K562 (cell line): ENCODE measurements around the gene WDR1. TPM values are rescaled to one million over a fixed set of nuclear protein-coding genes. Genes with fewer than 3 reads are reported as not detected.

ENCODE experiments used
- CHD1 ChIP-seq: fragments of 200-600 bp; sonication (generic); IDR thresholded peaks from one replicate; pipeline ENCODE4 v1.6.1; 2012; ENCODE audit warnings: mild to moderate bottlenecking, moderate library complexity, low read length, inconsistent platforms
- CHD4 ChIP-seq: fragments of 200-600 bp; sonication (generic); IDR thresholded peaks from 3 replicates; pipeline ENCODE4 v1.6.1; 2012; ENCODE audit warnings: low read depth, mild to moderate bottlenecking, mixed read lengths, low read length, inconsistent platforms; ENCODE audit not compliant: insufficient read depth, insufficient replicate concordance, poor library complexity, severe bottlenecking
- DMBX1 ChIP-seq: fragments of 250-450 bp; sonication (Bioruptor Pico); IDR thresholded peaks from 2 replicates; pipeline ENCODE4 v1.8.0; 2022; ENCODE audit warnings: inconsistent platforms, mild to moderate bottlenecking, moderate library complexity, borderline replicate concordance
- E4F1 ChIP-seq: fragments of 250-450 bp; sonication (Bioruptor Pico); IDR thresholded peaks from 2 replicates; pipeline ENCODE4 v1.5.0; 2021; ENCODE audit warnings: mild to moderate bottlenecking, borderline replicate concordance
- IFI16 ChIP-seq: fragments of 250-450 bp; sonication (Bioruptor Pico); IDR thresholded peaks from 2 replicates; pipeline ENCODE4 v2.1.2; 2022; ENCODE audit warnings: mild to moderate bottlenecking, inconsistent platforms
- ILF3 ChIP-seq: fragments of 450-650 bp; IDR thresholded peaks from 2 replicates; pipeline ENCODE4 v1.6.1; 2018; ENCODE audit warnings: antibody characterized with exemption, mild to moderate bottlenecking, moderate library complexity, borderline replicate concordance
- IRF9 ChIP-seq: fragments of 450-650 bp; IDR thresholded peaks from 2 replicates; pipeline ENCODE4 v1.6.1; 2016; ENCODE audit warnings: missing biosample characterization, missing genetic modification characterization
- KAT7 ChIP-seq: sonication (generic); formaldehyde crosslinking; IDR thresholded peaks from 2 replicates; pipeline ENCODE4 v1.8.0; 2022; ENCODE audit warnings: missing genetic modification reagents, mild to moderate bottlenecking, borderline replicate concordance
- MBD2 ChIP-seq: sonication (generic); IDR thresholded peaks from 2 replicates; pipeline ENCODE4 v1.6.1; 2016; ENCODE audit warnings: low read depth, borderline replicate concordance
- MEF2A ChIP-seq: IDR thresholded peaks from 2 replicates; pipeline ENCODE4 v1.6.1; 2011; ENCODE audit warnings: low read depth, mild to moderate bottlenecking, low read length, moderate library complexity; ENCODE audit not compliant: control insufficient read depth
- NFIX ChIP-seq: fragments of 250-450 bp; sonication (Bioruptor Pico); IDR thresholded peaks from 2 replicates; pipeline ENCODE4 v1.4.0; 2020; ENCODE audit warnings: low read depth, mild to moderate bottlenecking, moderate library complexity
- NR2F6 ChIP-seq: fragments of 450-650 bp; formaldehyde crosslinking; IDR thresholded peaks from 2 replicates; pipeline ENCODE4 v1.4.0; 2020; ENCODE audit warnings: mild to moderate bottlenecking
- SNIP1 ChIP-seq: fragments of 450-650 bp; IDR thresholded peaks from 2 replicates; pipeline ENCODE4 v1.7.1; 2017; ENCODE audit warnings: low read depth, mild to moderate bottlenecking
- TOE1 ChIP-seq, 2 experiments: fragments of 450-650 bp in 1 of 2; sonication (generic) in 1 of 2; formaldehyde crosslinking in 1 of 2; IDR thresholded peaks; 2 replicates each; pipeline versions ENCODE4 v1.7.1 to v1.8.0; 2016 to 2022; ENCODE audit warnings: borderline replicate concordance in 2 of 2, mild to moderate bottlenecking in 2 of 2, antibody characterized with exemption in 1 of 2, inconsistent platforms in 1 of 2, low read depth in 1 of 2, missing genetic modification reagents in 1 of 2, moderate library complexity in 1 of 2
- ZNF175 ChIP-seq: fragments of 200-800 bp; sonication (Bioruptor generic); IDR thresholded peaks from 2 replicates; pipeline ENCODE4 v1.6.1; 2016; ENCODE audit warnings: low read depth, mild to moderate bottlenecking, missing genetic modification characterization, missing compliant biosample characterization
- ZNF384 ChIP-seq: IDR thresholded peaks from 2 replicates; pipeline ENCODE4 v1.6.1; 2012; ENCODE audit warnings: low read depth, low read length, improper control_type of control experiment
- polyA plus RNA-seq, 8 experiments: library from polyadenylated mRNA; depleted of rRNA in 4 of 8; stranded (reverse) in 5 of 8; unstranded in 3 of 8; fragments of >200 nt; fragmentation: Nextera tagmentation in 2 of 8; fragmentation: Illumina TruSeq in 1 of 8; extraction: Ambion mirVana in 2 of 8; extraction: Trizol in 1 of 8; gene quantifications; 2 replicates each; pipeline versions ENCODE4 v1.2.1 to v1.2.3, GENCODE V29; 2011 to 2014; ENCODE audit warnings: inconsistent platforms in 1 of 8, missing spikeins in 1 of 8
- total RNA-seq, 7 experiments: library from RNA; depleted of rRNA in 6 of 7; stranded (reverse); fragments of >200 nt in 6 of 7; fragmentation: Illumina TruSeq in 2 of 7; extraction: Trizol in 2 of 7; gene quantifications; 2 replicates each; pipeline versions ENCODE4 v1.2.1 to v1.2.3, GENCODE V29; 2011 to 2021; ENCODE audit warnings: low replicate concordance in 1 of 7
- TF ChIP-seq, protein P1 (sequence below): fragments of 250-450 bp; sonication (Bioruptor Pico); IDR thresholded peaks from 2 replicates; pipeline ENCODE4 v1.4.0; 2020; ENCODE audit warnings: mild to moderate bottlenecking, moderate library complexity
- TF ChIP-seq, protein P2 (sequence below): fragments of 450-650 bp; IDR thresholded peaks from 2 replicates; pipeline ENCODE4 v1.6.1; 2016; ENCODE audit warnings: borderline replicate concordance

WDR1 gene
- total and polyA plus RNA-seq, 9 of the 15 experiments (the other 6 are each of a cell fraction or from before 2014, with no cell fraction given), result 16.1 to 213 (median 125) TPM

DNA sequence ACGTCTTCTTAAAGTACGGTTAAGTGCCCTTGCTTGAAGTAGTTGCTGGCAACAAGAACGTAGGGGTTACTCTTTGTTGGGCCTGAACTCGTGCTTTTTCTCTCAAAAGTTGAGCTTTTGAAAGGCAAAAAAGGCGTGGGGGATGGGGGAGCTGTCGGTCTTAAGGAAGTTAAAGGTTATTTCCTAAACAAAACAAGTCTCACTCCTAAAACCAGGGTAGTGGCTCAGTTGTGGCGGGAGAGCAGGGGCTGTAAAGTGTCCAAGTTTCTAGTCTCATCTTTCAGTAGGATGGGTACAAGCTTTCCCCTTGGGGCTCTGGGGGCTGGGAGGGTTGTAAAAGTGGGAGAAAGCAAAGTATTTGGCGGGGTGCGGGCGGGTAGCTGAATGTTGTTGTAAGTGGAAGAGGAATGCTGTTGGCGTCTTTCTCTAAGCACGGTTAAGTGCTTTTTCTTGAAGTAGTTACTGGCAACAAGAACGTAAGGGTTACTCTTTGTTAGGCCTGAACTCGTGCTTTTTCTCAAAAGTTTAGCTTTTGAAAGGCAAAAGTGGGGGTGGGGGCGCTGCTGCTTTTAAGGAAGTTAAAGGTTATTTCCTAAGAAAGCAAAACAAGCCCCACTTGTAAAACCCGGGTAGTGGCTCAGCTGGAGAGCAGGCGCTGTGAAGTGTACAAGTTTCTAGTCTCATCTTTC is 904 bp upstream of the WDR1 start (continued):
- no peak for TF ChIP-seq KAT7 (CRISPR knock-in tag)
- no peak for TF ChIP-seq IRF9 (tag)
- no peak for TF ChIP-seq MBD2
- TF ChIP-seq E4F1 (CRISPR knock-in tag), result no peak
- TF ChIP-seq, protein P1, sequence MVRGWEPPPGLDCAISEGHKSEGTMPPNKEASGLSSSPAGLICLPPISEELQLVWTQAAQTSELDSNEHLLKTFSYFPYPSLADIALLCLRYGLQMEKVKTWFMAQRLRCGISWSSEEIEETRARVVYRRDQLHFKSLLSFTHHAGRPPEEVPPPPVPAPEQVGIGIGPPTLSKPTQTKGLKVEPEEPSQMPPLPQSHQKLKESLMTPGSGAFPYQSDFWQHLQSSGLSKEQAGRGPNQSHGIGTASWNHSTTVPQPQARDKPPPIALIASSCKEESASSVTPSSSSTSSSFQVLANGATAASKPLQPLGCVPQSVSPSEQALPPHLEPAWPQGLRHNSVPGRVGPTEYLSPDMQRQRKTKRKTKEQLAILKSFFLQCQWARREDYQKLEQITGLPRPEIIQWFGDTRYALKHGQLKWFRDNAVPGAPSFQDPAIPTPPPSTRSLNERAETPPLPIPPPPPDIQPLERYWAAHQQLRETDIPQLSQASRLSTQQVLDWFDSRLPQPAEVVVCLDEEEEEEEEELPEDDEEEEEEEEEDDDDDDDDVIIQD (CRISPR knock-in tag), result no peak
- no peak for TF ChIP-seq CHD4
- TF ChIP-seq NR2F6 (CRISPR knock-in tag), result no peak
- no peak for TF ChIP-seq ZNF384
- TF ChIP-seq ILF3, result peak; percentile 47; the same call in 1 of the 2 replicates
- TF ChIP-seq CHD1, result peak; percentile 92
- 0 out of 2 replicates have a peak, but pooled peaks have one; percentile 24 for TF ChIP-seq TOE1 (IDR thresholded peaks at IDR 0.05; ENCODE audit: borderline replicate concordance)
- no peak for TF ChIP-seq TOE1 (CRISPR knock-in tag; IDR thresholded peaks at IDR 0.05; ENCODE audit: borderline replicate concordance, low read depth)
- TF ChIP-seq DMBX1 (CRISPR knock-in tag), result no peak
- no peak for TF ChIP-seq ZNF175 (CRISPR knock-in tag)
- 0 out of 2 replicates have a peak, but pooled peaks have one; percentile 18 for TF ChIP-seq SNIP1
- TF ChIP-seq NFIX, result no peak
- no peak for TF ChIP-seq MEF2A
- TF ChIP-seq, protein P2, sequence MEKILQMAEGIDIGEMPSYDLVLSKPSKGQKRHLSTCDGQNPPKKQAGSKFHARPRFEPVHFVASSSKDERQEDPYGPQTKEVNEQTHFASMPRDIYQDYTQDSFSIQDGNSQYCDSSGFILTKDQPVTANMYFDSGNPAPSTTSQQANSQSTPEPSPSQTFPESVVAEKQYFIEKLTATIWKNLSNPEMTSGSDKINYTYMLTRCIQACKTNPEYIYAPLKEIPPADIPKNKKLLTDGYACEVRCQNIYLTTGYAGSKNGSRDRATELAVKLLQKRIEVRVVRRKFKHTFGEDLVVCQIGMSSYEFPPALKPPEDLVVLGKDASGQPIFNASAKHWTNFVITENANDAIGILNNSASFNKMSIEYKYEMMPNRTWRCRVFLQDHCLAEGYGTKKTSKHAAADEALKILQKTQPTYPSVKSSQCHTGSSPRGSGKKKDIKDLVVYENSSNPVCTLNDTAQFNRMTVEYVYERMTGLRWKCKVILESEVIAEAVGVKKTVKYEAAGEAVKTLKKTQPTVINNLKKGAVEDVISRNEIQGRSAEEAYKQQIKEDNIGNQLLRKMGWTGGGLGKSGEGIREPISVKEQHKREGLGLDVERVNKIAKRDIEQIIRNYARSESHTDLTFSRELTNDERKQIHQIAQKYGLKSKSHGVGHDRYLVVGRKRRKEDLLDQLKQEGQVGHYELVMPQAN, result 0 out of 2 replicates have a peak, but pooled peaks have one; percentile 53
- TF ChIP-seq IFI16 (CRISPR knock-in tag), result no peak
